Daoy (cell line): Measurements from ENCODE around the gene TRIM64. TPM values are rescaled to one million over a fixed set of nuclear protein-coding genes. Genes with fewer than 3 reads are reported as not detected.
"Not testable (repeated sequence)": the region's sequence is repeated elsewhere in the genome, so short reads cannot be mapped to it uniquely, and the experiment has no call there.

Source experiments
- DNase-seq: peaks from one replicate; pipeline ENCODE4 v3.0.0-alpha.2; 2015; ENCODE audit warnings: low read depth
- total RNA-seq: library from RNA; depleted of rRNA; stranded (reverse); fragments of >200 nt; shearing (Covaris generic); gene quantifications from 2 replicates; pipeline ENCODE4 v1.2.3, GENCODE V29; 2014; rRNA removed

The TRIM64 gene, protein sequence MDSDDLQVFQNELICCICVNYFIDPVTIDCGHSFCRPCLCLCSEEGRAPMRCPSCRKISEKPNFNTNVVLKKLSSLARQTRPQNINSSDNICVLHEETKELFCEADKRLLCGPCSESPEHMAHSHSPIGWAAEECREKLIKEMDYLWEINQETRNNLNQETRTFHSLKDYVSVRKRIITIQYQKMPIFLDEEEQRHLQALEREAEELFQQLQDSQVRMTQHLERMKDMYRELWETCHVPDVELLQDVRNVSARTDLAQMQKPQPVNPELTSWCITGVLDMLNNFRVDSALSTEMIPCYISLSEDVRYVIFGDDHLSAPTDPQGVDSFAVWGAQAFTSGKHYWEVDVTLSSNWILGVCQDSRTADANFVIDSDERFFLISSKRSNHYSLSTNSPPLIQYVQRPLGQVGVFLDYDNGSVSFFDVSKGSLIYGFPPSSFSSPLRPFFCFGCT
- not detected in 2 replicates for total RNA-seq

DNA sequence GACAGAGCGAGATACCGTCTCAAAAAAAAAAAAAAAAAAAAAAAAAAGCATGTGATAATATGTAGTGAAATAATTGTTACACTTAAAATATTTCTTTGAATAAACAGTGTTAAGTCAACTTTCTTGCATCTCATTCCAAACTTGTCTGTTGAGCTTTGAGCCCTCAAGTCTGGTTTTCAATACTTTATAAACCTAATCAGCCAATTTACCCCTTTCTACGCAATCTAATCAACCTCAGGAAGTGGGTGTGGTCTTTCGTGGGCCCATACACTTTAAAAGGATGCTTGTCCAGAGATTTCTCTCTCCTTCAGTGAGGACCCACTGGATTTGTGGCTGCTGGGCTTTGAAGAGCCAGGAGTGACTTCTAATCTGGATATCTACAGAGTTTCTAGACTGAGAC is at the start of gene TRIM64:
TRIM64 (plus strand) TSS at position 301 of the 400 bp plus-strand sequence. CDS start 2,467 bp downstream, outside the sequence.
- not testable (repeated sequence) for DNase-seq

GRCh38 chr11:89922195-89922660 is 43.6 kb upstream of the TRIM64 start, which contains the start of gene TRIM49D1:
TSS of gene TRIM49D1 (minus strand) at chr11:89922245. CDS start at chr11:89917710, 4,535 bp downstream.
- no peak for DNase-seq

GRCh38 chr11:89923764-89924163 is 42.1 kb upstream of the TRIM64 start, which contains the start of gene TRIM49D2:
TSS of gene TRIM49D2 (plus strand) at chr11:89924064. CDS start at chr11:89926762, 2,698 bp downstream.
- DNase-seq, result not testable (repeated sequence)

DNA sequence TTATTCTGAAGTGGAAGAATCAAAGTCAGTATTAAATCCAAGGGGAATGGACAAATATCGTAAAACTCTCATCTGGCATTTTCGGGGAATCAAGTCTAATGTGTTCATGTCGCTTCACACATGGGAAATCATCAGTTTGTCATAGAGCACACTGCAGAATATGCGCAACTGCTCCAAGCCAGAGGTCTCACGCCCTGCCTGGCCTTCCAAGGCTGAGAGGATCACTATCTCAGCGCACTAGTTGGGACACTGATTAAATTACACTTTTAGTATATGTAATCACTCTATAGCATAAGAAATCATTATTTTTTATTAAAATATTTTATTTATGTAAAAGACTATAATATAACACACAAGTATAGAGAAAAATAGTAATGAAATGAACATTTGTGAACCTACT is 5.0 kb upstream of the TRIM64 start:
- DNase-seq, result not testable (repeated sequence)

Other genes with a start within 250 kb of the TRIM64 start
- gene TRIM49, start 157.5 kb upstream of the TRIM64 start, total RNA-seq, result not detected in 2 replicates
- not detected in 2 replicates for gene TRIM64B, start 87.5 kb upstream of the TRIM64 start, total RNA-seq
- not detected in 2 replicates for gene TRIM49D1, start 43.8 kb upstream of the TRIM64 start, total RNA-seq
- not detected in 2 replicates for gene TRIM49D2, start 42.0 kb upstream of the TRIM64 start, total RNA-seq
- gene TRIM49C, start 65.1 kb downstream of the TRIM64 start, total RNA-seq, result not detected in 2 replicates
- not detected in 2 replicates for gene UBTFL1, start 119.9 kb downstream of the TRIM64 start, total RNA-seq
- 0.63 and 1.9 TPM in 2 replicates for gene NAALAD2, start 168.6 kb downstream of the TRIM64 start, total RNA-seq